Kasumi-1 (cell line): Measurements from ENCODE around the gene PPP3CA.
"Not testable (repeated sequence)": the region's sequence is repeated elsewhere in the genome, so short reads cannot be mapped to it uniquely, and the experiment has no call there.

Experiments
- DNase-seq, 2 experiments: peaks; one replicate each; lab custom pipeline; 2025; lab: John Stamatoyannopoulos, UW

Gene PPP3CA

GRCh38 chr4:101254776-101255175 is 92.5 kb downstream of the PPP3CA start:
- DNase-seq: no peak

DNA sequence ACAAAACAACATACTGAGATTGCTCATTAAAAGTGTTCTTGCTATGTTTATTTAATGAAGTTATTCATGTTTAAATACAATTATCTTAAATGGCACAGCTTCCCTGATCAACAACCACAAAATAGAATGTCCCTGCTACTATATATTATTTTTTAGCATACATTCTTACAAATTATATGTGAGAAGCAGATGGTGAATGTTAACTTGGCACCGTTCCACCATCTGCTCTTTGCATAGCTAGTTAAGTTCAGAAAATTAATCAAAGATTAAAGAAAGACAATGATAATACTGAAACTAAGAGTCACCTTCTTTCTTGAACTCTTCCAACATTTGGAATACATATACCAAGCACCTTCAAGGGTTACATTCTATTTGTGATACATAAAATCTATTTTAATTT is 94.2 kb downstream of the PPP3CA start:
- no peak for DNase-seq

GRCh38 chr4:101252721-101253120 is 94.6 kb downstream of the PPP3CA start:
- no peak for DNase-seq

DNA sequence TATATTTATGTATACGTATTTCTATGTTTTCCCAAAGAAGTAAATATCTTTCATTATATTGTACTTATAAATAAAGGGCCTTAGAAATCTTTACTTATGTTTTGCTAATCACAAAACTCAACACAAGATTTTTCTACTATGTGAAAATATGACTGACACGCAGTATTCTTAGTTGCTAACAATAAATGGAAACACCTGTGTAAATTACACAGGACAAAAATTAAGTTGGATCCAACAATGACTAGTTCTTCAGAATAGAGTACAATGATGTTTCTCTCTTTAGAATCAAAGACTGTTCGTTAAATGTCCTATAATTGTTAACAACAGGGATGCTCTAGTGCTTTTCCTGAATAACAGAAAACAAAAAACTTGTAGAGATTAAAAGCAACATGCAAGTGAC is 96.1 kb downstream of the PPP3CA start:
- DNase-seq: no peak

GRCh38 chr4:101244349-101244748 is 103.0 kb downstream of the PPP3CA start:
- DNase-seq: no peak

DNA sequence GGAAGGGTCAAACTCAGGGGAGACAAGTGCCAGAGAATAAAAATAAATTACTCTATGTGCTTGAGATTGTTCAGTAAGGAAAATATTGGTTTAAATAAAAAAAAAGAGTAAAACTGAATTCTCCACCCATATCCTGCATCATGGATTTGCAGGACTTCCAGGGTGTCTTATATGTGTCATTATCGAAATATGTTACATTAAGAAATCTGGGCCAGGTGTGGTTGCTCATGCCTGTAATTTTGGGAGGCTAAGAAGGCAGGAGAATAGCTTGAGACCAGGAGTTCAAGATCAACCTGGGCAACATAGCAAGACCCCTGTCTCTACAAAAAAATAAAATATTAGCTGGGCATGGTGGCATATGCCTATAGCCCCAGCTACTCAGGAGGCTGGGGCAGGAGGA is 104.9 kb downstream of the PPP3CA start:
- no peak for DNase-seq

GRCh38 chr4:101240099-101240498 is 107.2 kb downstream of the PPP3CA start:
- DNase-seq: no peak

- no peak for DNase-seq
Measured at GRCh38 chr4:101239665-101240064, 107.7 kb downstream of the PPP3CA start.

DNA sequence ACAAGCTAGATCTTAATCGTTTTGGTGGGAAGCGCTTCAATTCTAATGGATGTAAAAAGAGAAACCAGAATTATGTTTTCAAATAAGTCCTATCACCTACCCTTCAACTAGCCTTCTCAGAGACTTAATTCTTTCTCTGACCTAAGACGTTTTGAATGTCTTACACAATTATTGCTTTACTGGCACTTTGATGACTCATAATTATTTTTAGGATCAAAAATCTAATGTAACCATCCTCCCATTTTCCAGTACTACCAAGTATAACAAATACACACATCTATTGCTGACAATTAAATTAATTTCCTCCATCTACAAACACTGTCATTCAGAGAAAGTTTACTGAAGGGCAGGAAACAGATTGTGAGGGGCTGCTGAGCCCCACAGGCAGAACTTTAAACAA is 108.6 kb downstream of the PPP3CA start:
- DNase-seq: no peak

GRCh38 chr4:101237773-101238172 is 109.6 kb downstream of the PPP3CA start:
- DNase-seq: no peak

GRCh38 chr4:101236097-101236496 is 111.2 kb downstream of the PPP3CA start:
- DNase-seq: no peak

GRCh38 chr4:101234141-101234540 is 113.2 kb downstream of the PPP3CA start:
- not testable (repeated sequence) for DNase-seq

- peak in 1 of 2 experiments; percentile 8 for DNase-seq
Measured at GRCh38 chr4:101232074-101232776, 115.1 kb downstream of the PPP3CA start.

- DNase-seq: peak; percentile 13 to 48
Measured at GRCh38 chr4:101230801-101231426, 116.4 kb downstream of the PPP3CA start.

GRCh38 chr4:101229116-101229515 is 118.2 kb downstream of the PPP3CA start:
- DNase-seq: no peak

GRCh38 chr4:101227715-101228114 is 119.6 kb downstream of the PPP3CA start:
- DNase-seq: no peak

GRCh38 chr4:101224358-101225218 is 122.7 kb downstream of the PPP3CA start:
- DNase-seq: no peak

GRCh38 chr4:101222156-101222845 is 125.0 kb downstream of the PPP3CA start:
- DNase-seq: no peak

GRCh38 chr4:101221294-101221693 is 126.0 kb downstream of the PPP3CA start:
- DNase-seq: no peak

- DNase-seq: no peak
Measured at GRCh38 chr4:101218894-101219293, 128.4 kb downstream of the PPP3CA start.

GRCh38 chr4:101218346-101218745 is 129.0 kb downstream of the PPP3CA start:
- no peak for DNase-seq

GRCh38 chr4:101217353-101218031 is 129.8 kb downstream of the PPP3CA start:
- no peak for DNase-seq
